ENCODE data around the gene GDPD3.
A peak's percentile ranks its signal among the peaks of the same experiment; 100 is the strongest.

The GDPD3 gene

DNA sequence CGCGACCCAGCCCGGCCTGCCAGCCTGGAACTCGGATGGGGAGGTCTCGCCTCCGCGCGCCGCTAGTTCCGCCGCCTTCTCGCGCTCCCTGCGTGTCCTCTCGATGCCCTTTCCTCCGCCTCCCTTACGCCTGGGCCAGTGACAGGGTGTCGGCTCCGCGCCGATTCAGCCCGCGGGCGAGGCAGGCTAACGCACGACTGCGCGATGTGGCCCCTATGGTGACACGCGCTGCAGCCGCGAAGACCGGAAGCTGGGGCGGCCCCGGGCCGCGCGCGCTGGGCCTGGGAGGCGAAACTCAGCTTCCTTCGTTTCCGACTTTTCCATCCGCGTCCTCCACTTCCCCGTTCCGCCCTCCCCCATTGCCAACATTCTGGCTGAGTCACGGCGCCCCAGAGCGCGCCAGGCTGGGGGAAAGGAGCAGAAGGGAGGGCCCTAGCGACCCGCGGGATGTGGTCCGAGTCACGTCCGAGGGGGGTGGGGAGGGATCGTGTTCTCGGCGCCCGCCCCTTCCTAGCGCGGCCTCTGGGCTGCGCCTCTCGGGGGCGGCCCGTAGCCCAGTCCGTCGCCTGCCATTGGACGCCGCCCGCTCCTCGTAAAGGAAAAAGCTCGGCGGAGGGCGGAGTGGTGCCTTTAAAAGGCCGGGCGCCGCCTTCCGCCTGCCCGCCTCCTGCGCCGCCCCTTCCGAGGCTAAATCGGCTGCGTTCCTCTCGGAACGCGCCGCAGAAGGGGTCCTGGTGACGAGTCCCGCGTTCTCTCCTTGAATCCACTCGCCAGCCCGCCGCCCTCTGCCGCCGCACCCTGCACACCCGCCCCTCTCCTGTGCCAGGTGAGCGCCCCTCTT lies 48.0 kb downstream of the GDPD3 start, which contains the start of gene ALDOA:
Gene ALDOA (plus strand): TSS at position 659 of the 841 bp plus-strand sequence. CDS start 1,138 bp downstream, outside the sequence.
- peak within 1 kb of the TSS; percentile 99 for H3K4me3 ChIP-seq (ENCODE audit: low read depth, low read length)
- DNase-seq (ENCODE audit: low read depth, low spot score), result peak; percentile 91
- CTCF ChIA-PET, result interaction anchor here (1.0 to 3.0 kb wide), 4 partner anchors 11 to 27 kb away, joined by 4 to 17 read pairs (median 10); partner anchors contain the start of gene TBX6
- TF ChIP-seq CTCF (IDR thresholded peaks at IDR 0.05; ENCODE audit: insufficient read depth, low read length, missing control alignments), result no peak
- POLR2A ChIA-PET, result interaction anchor here (0.9 to 3.5 kb wide), 12 partner anchors 8 to 569 kb away, joined by 3 to 66 read pairs (median 5); partner anchors contain the start of genes PPP4C and TBX6

GRCh38 chr16:30064729-30065101 lies 48.6 kb downstream of the GDPD3 start:
- POLR2A ChIA-PET, result interaction anchor here (1.0 to 3.5 kb wide), 10 partner anchors 7 to 306 kb away, joined by 3 to 66 read pairs (median 6); partner anchors contain the start of genes PPP4C and TBX6
- DNase-seq (ENCODE audit: low read depth, low spot score), result no peak
- CTCF ChIA-PET, result interaction anchor here (2.5 to 2.8 kb wide), 2 partner anchors 11 to 12 kb away, joined by 9 to 17 read pairs; a partner anchor contains a TSS
- peak overlapping the region; percentile 69 for H3K4me3 ChIP-seq (ENCODE audit: low read depth, low read length)
- no peak for TF ChIP-seq CTCF (IDR thresholded peaks at IDR 0.05; ENCODE audit: insufficient read depth, low read length, missing control alignments)

DNA sequence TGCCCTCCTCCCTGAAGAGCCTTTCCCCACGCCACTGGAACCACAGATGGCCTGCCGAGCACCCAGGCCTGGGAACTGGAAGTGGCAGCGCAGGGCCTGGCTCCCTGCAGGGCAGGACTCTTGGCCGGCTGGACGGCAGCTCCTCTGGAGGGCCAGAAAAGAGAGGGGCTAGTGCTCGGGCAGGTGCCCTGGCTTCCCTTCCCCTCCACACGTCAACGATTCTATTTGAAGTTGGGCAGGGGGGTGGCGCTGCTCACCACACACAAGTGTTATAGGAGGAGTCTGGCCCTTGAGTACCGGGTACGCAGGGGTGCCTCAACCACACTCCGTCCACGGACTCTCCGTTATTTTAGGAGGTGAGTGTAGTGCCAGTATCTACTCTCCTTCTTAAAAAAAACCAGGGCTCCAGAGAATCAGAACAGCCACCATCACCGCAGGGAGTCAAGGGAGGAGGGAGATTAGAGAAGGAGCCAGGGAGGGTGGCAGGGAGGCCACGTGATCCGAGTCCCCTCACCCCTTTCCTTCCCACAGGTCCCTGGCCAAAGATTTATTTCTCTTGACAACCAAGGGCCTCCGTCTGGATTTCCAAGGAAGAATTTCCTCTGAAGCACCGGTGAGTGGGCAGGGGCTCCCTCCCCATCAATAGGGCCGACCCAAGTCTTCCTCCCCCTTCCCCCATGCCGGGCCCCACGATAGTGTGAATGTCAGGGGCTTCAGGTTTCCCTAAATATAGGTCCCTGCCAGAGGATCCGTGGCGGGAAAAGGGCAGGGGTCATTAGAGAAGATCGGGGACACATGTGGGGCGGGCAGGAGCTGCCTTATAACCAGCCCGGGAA lies 49.2 kb downstream of the GDPD3 start:
- ChIA-PET POLR2A (interaction anchor here (1.2 to 3.0 kb wide), 2 partner anchors 11 to 27 kb away, joined by 3 to 36 read pairs; partner anchors contain the start of gene TBX6), CTCF (interaction anchor here (1.5 to 2.5 kb wide), 2 partner anchors 9 to 10 kb away, joined by 9 to 17 read pairs; a partner anchor contains a TSS)
- peak; percentile 23 for TF ChIP-seq CTCF (IDR thresholded peaks at IDR 0.05; ENCODE audit: insufficient read depth, low read length, missing control alignments)
- peak overlapping the region; percentile 69 for H3K4me3 ChIP-seq (ENCODE audit: low read depth, low read length)
- no peak for DNase-seq (ENCODE audit: low read depth, low spot score)

DNA sequence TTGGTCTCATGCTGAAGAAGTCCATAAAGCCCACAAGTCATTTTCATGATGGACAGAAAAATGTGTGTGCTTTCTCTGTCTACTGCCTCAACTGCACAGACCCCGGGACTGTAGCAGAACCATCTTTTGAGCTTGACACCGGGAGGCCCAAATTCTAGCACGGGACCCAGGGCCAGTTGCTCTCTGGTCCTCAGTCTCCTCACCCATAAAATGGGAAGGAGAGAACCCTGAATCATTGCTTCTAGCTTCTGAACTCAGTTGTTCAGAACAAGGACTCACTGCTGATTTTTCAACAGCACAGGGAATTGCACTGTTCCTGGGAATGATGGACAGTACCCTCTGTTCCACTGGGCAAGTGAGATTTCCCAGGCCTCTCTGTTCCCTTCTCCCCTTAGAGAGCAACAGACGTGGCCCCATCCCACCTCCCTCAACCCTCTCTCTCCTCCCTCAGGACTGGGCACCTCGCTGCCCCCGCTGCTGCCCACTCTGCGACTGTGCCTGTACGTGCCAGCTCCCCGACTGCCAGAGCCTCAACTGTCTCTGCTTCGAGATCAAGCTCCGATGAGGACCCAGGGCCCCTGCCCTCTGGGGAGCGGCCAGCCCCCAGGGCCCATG lies 50.0 kb downstream of the GDPD3 start:
- CTCF ChIA-PET, result interaction anchor here (1.5 kb wide), 1 partner anchor 8 kb away, joined by 9 read pairs; no protein-coding TSS in a partner anchor
- DNase-seq (ENCODE audit: low read depth, low spot score), result no peak
- H3K4me3 ChIP-seq (ENCODE audit: low read depth, low read length), result peak overlapping the region; percentile 69
- POLR2A ChIA-PET, result interaction anchor here (1.2 kb wide), 1 partner anchor 28 kb away, joined by 3 read pairs; the partner anchor contains the start of gene TBX6
- TF ChIP-seq CTCF (IDR thresholded peaks at IDR 0.05; ENCODE audit: insufficient read depth, low read length, missing control alignments), result no peak

- CTCF ChIA-PET, result no interaction called here
- no peak for TF ChIP-seq CTCF (IDR thresholded peaks at IDR 0.05; ENCODE audit: insufficient read depth, low read length, missing control alignments)
- POLR2A ChIA-PET, result interaction anchor here (0.6 kb wide), 2 partner anchors 8 to 606 kb away, joined by 3 read pairs; a partner anchor contains a TSS
- H3K4me3 ChIP-seq (ENCODE audit: low read depth, low read length), result no peak overlapping the region
- no peak for DNase-seq (ENCODE audit: low read depth, low spot score)
Measured at GRCh38 chr16:30060836-30061554, 52.3 kb downstream of the GDPD3 start.

Measured in AG04449 (cell line).